HepG2 (cell line): ENCODE measurements around the gene LRRC74B. TPM values are rescaled to one million over a fixed set of nuclear protein-coding genes. Genes with fewer than 3 reads are reported as not detected.
A peak's percentile ranks its signal among the peaks of the same experiment; 100 is the strongest.

Experiments used
- ARHGAP35 ChIP-seq: sonication (generic); formaldehyde crosslinking; IDR thresholded peaks from 2 replicates; pipeline ENCODE4 v1.9.0; 2022; ENCODE audit warnings: mild to moderate bottlenecking, inconsistent platforms, moderate library complexity, missing genetic modification reagents, borderline replicate concordance
- ARID3A ChIP-seq: IDR thresholded peaks from 2 replicates; pipeline ENCODE4 v1.6.1; 2012; ENCODE audit warnings: low read depth, low read length, improper control_type of control experiment
- ATF6 ChIP-seq: sonication (generic); formaldehyde crosslinking; conservative IDR thresholded peaks from 2 replicates; pipeline ENCODE4 v1.4.0; 2020; ENCODE audit warnings: missing genetic modification reagents
- FOSL1 ChIP-seq: sonication (generic); formaldehyde crosslinking; IDR thresholded peaks from 2 replicates; pipeline ENCODE4 v1.9.0; 2021; ENCODE audit warnings: missing genetic modification reagents, borderline replicate concordance
- HMG20B ChIP-seq: conservative IDR thresholded peaks from 2 replicates; pipeline ENCODE4 v1.6.1; 2016; ENCODE audit warnings: missing genetic modification reagents, missing compliant biosample characterization
- HMGA1 ChIP-seq: sonication (generic); formaldehyde crosslinking; conservative IDR thresholded peaks from 2 replicates; pipeline ENCODE4 v1.4.0; 2020; ENCODE audit warnings: missing genetic modification reagents
- NR2F1 ChIP-seq, 2 experiments: fragments of 450-650 bp in 1 of 2; formaldehyde crosslinking in 1 of 2; IDR thresholded peaks; 2 replicates each; pipeline versions ENCODE4 v1.5.0 to v1.6.1; 2016 to 2020; ENCODE audit warnings: mild to moderate bottlenecking in 1 of 2, missing compliant biosample characterization in 1 of 2, missing genetic modification reagents in 1 of 2, moderate library complexity in 1 of 2
- NR2F2 ChIP-seq: IDR thresholded peaks from 2 replicates; pipeline ENCODE4 v1.6.1; 2012; ENCODE audit warnings: low read depth, inconsistent platforms, borderline replicate concordance
- SOX5 ChIP-seq: IDR thresholded peaks from 2 replicates; pipeline ENCODE4 v1.6.1; 2016; ENCODE audit warnings: borderline replicate concordance
- STAG1 ChIP-seq: sonication (generic); formaldehyde crosslinking; IDR thresholded peaks from 2 replicates; pipeline ENCODE4 v1.4.0; 2020; ENCODE audit warnings: missing genetic modification reagents
- TFE3 ChIP-seq: IDR thresholded peaks from 2 replicates; pipeline ENCODE4 v1.6.1; 2016
- ZFX ChIP-seq: sonication (generic); formaldehyde crosslinking; IDR thresholded peaks from 2 replicates; pipeline ENCODE4 v1.4.0; 2020; ENCODE audit warnings: mild to moderate bottlenecking, low read depth, missing genetic modification reagents, moderate library complexity
- ZNF512B ChIP-seq: sonication (generic); formaldehyde crosslinking; IDR thresholded peaks from 2 replicates; pipeline ENCODE4 v1.5.1; 2020; ENCODE audit warnings: missing genetic modification reagents, mild to moderate bottlenecking, borderline replicate concordance
- ZNF616 ChIP-seq: sonication (generic); formaldehyde crosslinking; IDR thresholded peaks from 2 replicates; pipeline ENCODE4 v1.5.0; 2020; ENCODE audit warnings: low read depth, mild to moderate bottlenecking, missing genetic modification reagents
- ZNF672 ChIP-seq: sonication (generic); formaldehyde crosslinking; IDR thresholded peaks from 2 replicates; pipeline ENCODE4 v1.8.1; 2022; ENCODE audit warnings: missing genetic modification reagents
- polyA plus RNA-seq, 8 experiments: library from polyadenylated mRNA; depleted of rRNA in 3 of 8; stranded (reverse) in 7 of 8; unstranded in 1 of 8; fragments of >200 nt; fragmentation: Illumina TruSeq in 4 of 8; extraction: Trizol in 4 of 8; gene quantifications; 2 replicates each; pipeline versions ENCODE4 v1.2.1 to v1.2.3, GENCODE V29; 2011 to 2016; ENCODE audit warnings: low read depth in 4 of 8, missing spikeins in 1 of 8, mixed read lengths in 1 of 8; ENCODE audit not compliant: insufficient read depth in 1 of 8
- total RNA-seq, 5 experiments: library from RNA; depleted of rRNA; stranded (reverse); fragments of >200 nt; fragmentation: Illumina TruSeq; extraction: Trizol; gene quantifications; 2 replicates each; pipeline ENCODE4 v1.2.3, GENCODE V29; 2016; ENCODE audit warnings: low read depth in 1 of 5

LRRC74B gene
- total and polyA plus RNA-seq, 2 of the 13 experiments (the other 11 are each of a cell fraction or from before 2014, with no cell fraction given): not detected

GRCh38 chr22:21020802-21021429, 24.8 kb upstream of the LRRC74B start (continued):
- TF ChIP-seq ZNF512B: no peak
- TF ChIP-seq FOSL1: no peak
- no peak for TF ChIP-seq ATF6 (CRISPR knock-in tag)
- TF ChIP-seq SOX5: no peak
- no peak for TF ChIP-seq ZNF616 (CRISPR knock-in tag)
- peak; percentile 22; the same call in 1 of the 2 replicates for TF ChIP-seq STAG1 (CRISPR knock-in tag)
- no peak for TF ChIP-seq ARHGAP35 (CRISPR knock-in tag)
- TF ChIP-seq ZNF672 (CRISPR knock-in tag): no peak
- no peak for TF ChIP-seq TFE3
- 0 out of 2 replicates have a peak, but pooled peaks have one; percentile 5 for TF ChIP-seq ZFX (CRISPR knock-in tag)
- no peak for TF ChIP-seq NR2F2
- TF ChIP-seq ARID3A: no peak
- TF ChIP-seq NR2F1 (CRISPR knock-in tag; IDR thresholded peaks at IDR 0.05): no peak
- no peak for TF ChIP-seq HMG20B
- TF ChIP-seq HMGA1: no peak
- TF ChIP-seq, all 625 proteins: peak for 3
